Endodermal cell (in vitro differentiated cells): ENCODE data around the gene GPR65. TPM values are rescaled to one million over a fixed set of nuclear protein-coding genes. Genes with fewer than 3 reads are reported as not detected.

Source experiments
- DNase-seq: peaks from one replicate; pipeline ENCODE4 v3.0.0-alpha.2; 2017
- H3K27ac ChIP-seq: 2 replicates; pipeline ENCODE4 v1.5.1; 2013; ENCODE audit warnings: mild to moderate bottlenecking, low read depth, low read length, moderate library complexity
- H3K27me3 ChIP-seq: 2 replicates; pipeline ENCODE4 v1.6.1; 2013; ENCODE audit warnings: mild to moderate bottlenecking, low read length, moderate library complexity; ENCODE audit not compliant: insufficient read depth, control insufficient read depth, poor library complexity, severe bottlenecking
- H3K36me3 ChIP-seq: 2 replicates; pipeline ENCODE4 v1.7.0; 2013; ENCODE audit warnings: mild to moderate bottlenecking, low read length, moderate library complexity; ENCODE audit not compliant: control insufficient read depth, insufficient read depth
- H3K4me1 ChIP-seq: one replicate; pipeline ENCODE4 v1.7.0; 2013; ENCODE audit warnings: low read length; ENCODE audit not compliant: control insufficient read depth, insufficient read depth
- H3K4me3 ChIP-seq: 2 replicates; pipeline ENCODE4 v1.5.1; 2013; ENCODE audit warnings: mild to moderate bottlenecking, low read length, moderate library complexity
- H3K9ac ChIP-seq: 2 replicates; pipeline ENCODE4 v1.6.1; 2013; ENCODE audit warnings: mild to moderate bottlenecking, low read length, moderate library complexity; ENCODE audit not compliant: poor library complexity, severe bottlenecking; ENCODE audit errors: extremely low read depth
- H3K9me3 ChIP-seq: 2 replicates; pipeline ENCODE4 v1.6.1; 2013; ENCODE audit warnings: mild to moderate bottlenecking, low read length, moderate library complexity; ENCODE audit not compliant: control insufficient read depth
- H3K27ac Mint-ChIP-seq: 2 replicates; pipeline ENCODE4 v1.8.0; 2020; ENCODE audit warnings: mixed read lengths
- H3K27me3 Mint-ChIP-seq: 2 replicates; pipeline ENCODE4 v1.8.0; 2021; ENCODE audit warnings: mild to moderate bottlenecking, mixed read lengths; ENCODE audit not compliant: insufficient read depth
- H3K36me3 Mint-ChIP-seq: 2 replicates; pipeline ENCODE4 v1.8.0; 2020; ENCODE audit warnings: low read depth, mixed read lengths
- H3K4me1 Mint-ChIP-seq: 2 replicates; pipeline ENCODE4 v1.8.0; 2020; ENCODE audit warnings: mixed read lengths
- H3K4me3 Mint-ChIP-seq: 2 replicates; pipeline ENCODE4 v1.8.0; 2020; ENCODE audit warnings: mild to moderate bottlenecking, moderate library complexity, mixed read lengths
- H3K9me3 Mint-ChIP-seq: 2 replicates; pipeline ENCODE4 v1.8.0; 2020; ENCODE audit warnings: mild to moderate bottlenecking, mixed read lengths
- CTCF ChIP-seq: fragments of 200-600 bp; sonication (generic); conservative IDR thresholded peaks from 2 replicates; pipeline ENCODE4 v1.5.0; 2021; ENCODE audit warnings: antibody characterized with exemption, mild to moderate bottlenecking
- WGBS, 2 experiments: methylation state at CpG; one replicate each; pipeline versions ENCODE4 v1.1.5 to v1.1.7; 2013; ENCODE audit warnings: missing lambda C conversion rate in 2 of 2, mixed read lengths in 1 of 2; ENCODE audit not compliant: insufficient coverage in 1 of 2, insufficient read length in 1 of 2; 5-methylcytosine and 5-hydroxymethylcytosine counted together
- total RNA-seq, 2 donors: library from RNA; stranded (reverse); fragmentation: NEBNext Ultra II Directional in 1 of 2; extraction: Animal tissue kit (Norgen Biotek cat#: 25700) in 1 of 2; gene quantifications; 2 replicates in 1 of 2; 3 replicates in 1 of 2; pipeline ENCODE4 v1.2.1, GENCODE V29; 2021

The GPR65 gene
- total RNA-seq, 2 donors from 2014 or later, result not detected

DNA sequence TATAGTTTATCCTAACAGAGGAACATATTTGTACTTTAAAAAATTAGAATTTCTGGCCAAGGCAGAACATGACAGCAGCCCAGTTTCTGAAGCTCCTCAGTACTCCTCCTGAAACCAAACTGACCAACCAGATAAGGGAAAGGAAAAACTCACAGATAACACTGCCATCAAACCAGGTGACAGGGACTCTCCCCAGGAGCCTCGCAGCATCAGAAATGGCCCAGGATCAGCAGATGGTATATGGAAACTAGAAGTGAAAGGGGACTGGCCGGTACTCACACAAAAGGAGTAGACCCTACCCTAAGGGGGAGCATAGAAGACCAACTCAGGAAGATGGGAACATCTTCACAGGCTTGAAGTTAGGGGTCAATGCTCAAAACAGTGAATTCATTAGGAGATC, 33.9 kb upstream of the GPR65 start:
- Histone ChIP-seq H3K4me1 (no peaks in the 10 kb centered on the region), H3K27me3 (no peaks in the 10 kb centered on the region), H3K4me3 (no peak overlapping the region), H3K9ac (no peak overlapping the region), H3K9me3 (no peaks in the 10 kb centered on the region), H3K36me3 (peaks cover 12% of the 10 kb centered on the region), H3K27ac (no peak overlapping the region)
- no peaks in the 10 kb centered on the region for H3K27me3 Mint-ChIP-seq
- H3K4me3 Mint-ChIP-seq, result no peak overlapping the region
- H3K4me1 Mint-ChIP-seq, result peaks cover 4% of the 10 kb centered on the region
- DNase-seq, result no peak
- H3K36me3 Mint-ChIP-seq, result peaks cover 6% of the 10 kb centered on the region
- WGBS, 2 experiments, result 91 to 100% methylated on average over 1 to 2 of the region's 2 CpGs
- TF ChIP-seq CTCF, result no peak
- no peaks in the 10 kb centered on the region for H3K9me3 Mint-ChIP-seq
- no peak overlapping the region for H3K27ac Mint-ChIP-seq

DNA sequence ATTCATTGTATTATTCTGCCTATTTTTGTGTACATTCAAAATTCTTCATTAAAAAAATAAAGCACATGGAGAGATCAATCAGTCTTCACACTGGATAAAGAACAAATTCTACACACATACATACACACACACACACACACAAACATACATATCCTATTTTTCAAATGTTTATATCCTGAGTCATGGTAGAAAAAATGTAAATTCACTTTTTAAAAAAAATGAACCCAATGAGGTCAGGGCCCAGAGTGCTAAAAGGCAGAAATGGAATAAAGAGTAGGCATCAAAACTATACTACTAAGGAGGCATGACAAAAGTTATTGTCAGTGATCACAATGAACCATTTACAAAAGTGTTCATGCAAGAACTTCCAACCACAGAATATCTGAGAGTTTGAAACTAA, 29.3 kb upstream of the GPR65 start:
- Histone ChIP-seq H3K36me3 (peaks cover 3% of the 10 kb centered on the region), H3K9ac (no peak overlapping the region), H3K4me1 (no peaks in the 10 kb centered on the region), H3K9me3 (no peaks in the 10 kb centered on the region), H3K27ac (no peak overlapping the region), H3K27me3 (no peaks in the 10 kb centered on the region), H3K4me3 (no peak overlapping the region)
- no peaks in the 10 kb centered on the region for H3K9me3 Mint-ChIP-seq
- no peak overlapping the region for H3K4me3 Mint-ChIP-seq
- DNase-seq, result no peak
- TF ChIP-seq CTCF, result no peak
- H3K27ac Mint-ChIP-seq, result no peak overlapping the region
- H3K27me3 Mint-ChIP-seq, result no peaks in the 10 kb centered on the region
- H3K36me3 Mint-ChIP-seq, result peaks cover 24% of the 10 kb centered on the region
- H3K4me1 Mint-ChIP-seq, result peaks cover 4% of the 10 kb centered on the region

GRCh38 chr14:87979689-87980088, 25.2 kb upstream of the GPR65 start:
- 88% methylated on average over 1 of the region's 1 CpG; no CpG with 5 or more reads in 1 of the 2 experiments for WGBS, 2 experiments
- no peak overlapping the region for H3K4me3 ChIP-seq
- no peak overlapping the region for H3K9ac ChIP-seq
- no peak overlapping the region for H3K27ac ChIP-seq
- DNase-seq, result no peak
- Mint-ChIP-seq H3K36me3 (peaks cover 37% of the 10 kb centered on the region), H3K27me3 (no peaks in the 10 kb centered on the region), H3K4me3 (no peak overlapping the region), H3K9me3 (no peaks in the 10 kb centered on the region), H3K4me1 (no peaks in the 10 kb centered on the region), H3K27ac (no peak overlapping the region)
- H3K36me3 ChIP-seq, result peaks cover 3% of the 10 kb centered on the region
- H3K27me3 ChIP-seq, result no peaks in the 10 kb centered on the region
- H3K9me3 ChIP-seq, result no peaks in the 10 kb centered on the region
- no peak for TF ChIP-seq CTCF
- no peaks in the 10 kb centered on the region for H3K4me1 ChIP-seq
